ENCODE measurements around the gene GLRX5.
A peak's percentile ranks its signal among the peaks of the same experiment; 100 is the strongest.

GLRX5 gene

GRCh38 chr14:95536036-95536593 lies 1.3 kb downstream of the GLRX5 start:
- no peak for DNase-seq (ENCODE audit: low read depth in 1 of 2, low spot score in 1 of 2)
- no peak for TF ChIP-seq JUND (IDR thresholded peaks at IDR 0.05; ENCODE audit: low read depth)
- in situ Hi-C loops (cut with HindIII; ENCODE audit: low pct_unique_long_range_greater_than_20kb, low sequenced_read_pairs), result no loop called here

- no peak for DNase-seq (ENCODE audit: low read depth in 1 of 2, low spot score in 1 of 2)
- in situ Hi-C loops (cut with HindIII; ENCODE audit: low pct_unique_long_range_greater_than_20kb, low sequenced_read_pairs), result no loop called here
- TF ChIP-seq JUND (IDR thresholded peaks at IDR 0.05; ENCODE audit: low read depth), result no peak
Measured at GRCh38 chr14:95536671-95537070, 1.8 kb downstream of the GLRX5 start.

- DNase-seq (ENCODE audit: low read depth in 1 of 2, low spot score in 1 of 2), result no peak
- no peak for TF ChIP-seq JUND (IDR thresholded peaks at IDR 0.05; ENCODE audit: low read depth)
- in situ Hi-C loops (cut with HindIII; ENCODE audit: low pct_unique_long_range_greater_than_20kb, low sequenced_read_pairs), result no loop called here
Measured at GRCh38 chr14:95537298-95538089, 2.6 kb downstream of the GLRX5 start.

GRCh38 chr14:95538801-95539509 lies 4.1 kb downstream of the GLRX5 start:
- in situ Hi-C loops (cut with HindIII; ENCODE audit: low pct_unique_long_range_greater_than_20kb, low sequenced_read_pairs), result no loop called here
- DNase-seq (ENCODE audit: low read depth in 1 of 2, low spot score in 1 of 2), result no peak
- TF ChIP-seq JUND (IDR thresholded peaks at IDR 0.05; ENCODE audit: low read depth), result no peak

GRCh38 chr14:95540236-95540855 lies 5.5 kb downstream of the GLRX5 start:
- no peak for TF ChIP-seq JUND (IDR thresholded peaks at IDR 0.05; ENCODE audit: low read depth)
- DNase-seq (ENCODE audit: low read depth in 1 of 2, low spot score in 1 of 2), result no peak
- in situ Hi-C loops (cut with HindIII; ENCODE audit: low pct_unique_long_range_greater_than_20kb, low sequenced_read_pairs), result no loop called here

GRCh38 chr14:95541346-95541745 lies 6.5 kb downstream of the GLRX5 start:
- in situ Hi-C loops (cut with HindIII; ENCODE audit: low pct_unique_long_range_greater_than_20kb, low sequenced_read_pairs), result no loop called here
- no peak for DNase-seq (ENCODE audit: low read depth in 1 of 2, low spot score in 1 of 2)
- TF ChIP-seq JUND (IDR thresholded peaks at IDR 0.05; ENCODE audit: low read depth), result no peak

GRCh38 chr14:95541932-95542930 lies 7.4 kb downstream of the GLRX5 start:
- in situ Hi-C loops (cut with HindIII; ENCODE audit: low pct_unique_long_range_greater_than_20kb, low sequenced_read_pairs), result no loop called here
- DNase-seq (ENCODE audit: low read depth in 1 of 2, low spot score in 1 of 2), result no peak

GRCh38 chr14:95543021-95543420 lies 8.2 kb downstream of the GLRX5 start:
- TF ChIP-seq JUND (IDR thresholded peaks at IDR 0.05; ENCODE audit: low read depth), result no peak
- in situ Hi-C loops (cut with HindIII; ENCODE audit: low pct_unique_long_range_greater_than_20kb, low sequenced_read_pairs), result no loop called here
- DNase-seq (ENCODE audit: low read depth in 1 of 2, low spot score in 1 of 2), result no peak

More at GRCh38 chr14:95541932-95542930, 7.4 kb downstream of the GLRX5 start:
- TF ChIP-seq JUND (IDR thresholded peaks at IDR 0.05; ENCODE audit: low read depth), result no peak

- in situ Hi-C loops (cut with HindIII; ENCODE audit: low pct_unique_long_range_greater_than_20kb, low sequenced_read_pairs), result no loop called here
- no peak for DNase-seq (ENCODE audit: low read depth in 1 of 2, low spot score in 1 of 2)
- TF ChIP-seq JUND (IDR thresholded peaks at IDR 0.05; ENCODE audit: low read depth), result no peak
Measured at GRCh38 chr14:95544588-95544987, 9.7 kb downstream of the GLRX5 start.

- no peak for DNase-seq (ENCODE audit: low read depth in 1 of 2, low spot score in 1 of 2)
- in situ Hi-C loops (cut with HindIII; ENCODE audit: low pct_unique_long_range_greater_than_20kb, low sequenced_read_pairs), result no loop called here
- TF ChIP-seq JUND (IDR thresholded peaks at IDR 0.05; ENCODE audit: low read depth), result no peak
Measured at GRCh38 chr14:95545515-95546168, 10.8 kb downstream of the GLRX5 start.

GRCh38 chr14:95547272-95547625 lies 12.4 kb downstream of the GLRX5 start:
- in situ Hi-C loops (cut with HindIII; ENCODE audit: low pct_unique_long_range_greater_than_20kb, low sequenced_read_pairs), result no loop called here
- DNase-seq (ENCODE audit: low read depth in 1 of 2, low spot score in 1 of 2), result peak in 1 of 2 experiments; percentile 64
- no peak for TF ChIP-seq JUND (IDR thresholded peaks at IDR 0.05; ENCODE audit: low read depth)

Data from T47D (cell line).